WTC11 (cell line): Measurements from ENCODE around the gene HSPA6. TPM values are rescaled to one million over a fixed set of nuclear protein-coding genes. Genes with fewer than 3 reads are reported as not detected.

Source experiments
- ATAC-seq: fragments of 200-7000 bp; cut with Tn5 transposase; 2 replicates; pipeline ENCODE4 v1.10.0; 2021; ENCODE audit warnings: mild to moderate bottlenecking, moderate library complexity
- CTCF ChIA-PET: fragments of 300-600 bp; sonication (Branson Sonifier 250); formaldehyde crosslinking; loops from one replicate; lab custom pipeline; 2021; ENCODE audit warnings: antibody characterized with exemption; lab: Charles Lee
- POLR2A ChIA-PET: fragments of 350-600 bp; sonication (Branson Sonifier 250); formaldehyde crosslinking; loops from one replicate; lab custom pipeline; 2021; ENCODE audit warnings: antibody characterized with exemption; lab: Charles Lee
- DNase-seq: peaks from one replicate; pipeline ENCODE4 v3.0.0; 2021; ENCODE audit warnings: low spot score
- H3K27ac Mint-ChIP-seq: 2 replicates; pipeline ENCODE4 v1.8.0; 2021; ENCODE audit warnings: mixed read lengths
- H3K27me3 Mint-ChIP-seq: 2 replicates; pipeline ENCODE4 v1.8.0; 2021; ENCODE audit warnings: low read depth, mild to moderate bottlenecking, moderate library complexity, mixed read lengths
- H3K36me3 Mint-ChIP-seq: 2 replicates; pipeline ENCODE4 v1.8.0; 2021; ENCODE audit warnings: mixed read lengths
- H3K4me1 Mint-ChIP-seq: 2 replicates; pipeline ENCODE4 v1.8.0; 2022; ENCODE audit warnings: mixed read lengths
- H3K4me3 Mint-ChIP-seq: 2 replicates; pipeline ENCODE4 v1.8.0; 2021; ENCODE audit warnings: mild to moderate bottlenecking, moderate library complexity, mixed read lengths
- H3K9me3 Mint-ChIP-seq: 2 replicates; pipeline ENCODE4 v1.8.0; 2021; ENCODE audit warnings: mixed read lengths
- ATF1 ChIP-seq: sonication (generic); formaldehyde crosslinking; IDR thresholded peaks from 2 replicates; pipeline ENCODE4 v1.8.1; 2023; ENCODE audit warnings: mild to moderate bottlenecking, moderate library complexity, missing genetic modification reagents
- CTCF ChIP-seq: fragments of 200-600 bp; IDR thresholded peaks from 2 replicates; pipeline ENCODE4 v1.8.0; 2022; ENCODE audit warnings: antibody characterized with exemption
- ELF4 ChIP-seq: sonication (generic); formaldehyde crosslinking; IDR thresholded peaks from 2 replicates; pipeline ENCODE4 v1.8.1; 2022; ENCODE audit warnings: low read depth, mild to moderate bottlenecking, moderate library complexity, missing genetic modification reagents
- ESRRA ChIP-seq: sonication (generic); formaldehyde crosslinking; IDR thresholded peaks from 2 replicates; pipeline ENCODE4 v1.8.1; 2022; ENCODE audit warnings: mild to moderate bottlenecking, missing genetic modification reagents, borderline replicate concordance
- FOXJ3 ChIP-seq: sonication (generic); formaldehyde crosslinking; IDR thresholded peaks from 2 replicates; pipeline ENCODE4 v1.9.0; 2021; ENCODE audit warnings: missing genetic modification reagents, mild to moderate bottlenecking, borderline replicate concordance
- HMGXB4 ChIP-seq: sonication (generic); formaldehyde crosslinking; IDR thresholded peaks from 2 replicates; pipeline ENCODE4 v1.8.1; 2023; ENCODE audit warnings: mild to moderate bottlenecking, moderate library complexity, missing genetic modification reagents
- MYBL2 ChIP-seq: sonication (generic); formaldehyde crosslinking; IDR thresholded peaks from 2 replicates; pipeline ENCODE4 v1.8.1; 2023; ENCODE audit warnings: mild to moderate bottlenecking, moderate library complexity, missing genetic modification reagents
- RELA ChIP-seq: sonication (generic); formaldehyde crosslinking; IDR thresholded peaks from 2 replicates; pipeline ENCODE4 v1.8.1; 2022; ENCODE audit warnings: missing genetic modification reagents, mild to moderate bottlenecking, borderline replicate concordance
- SP1 ChIP-seq: sonication (generic); formaldehyde crosslinking; conservative IDR thresholded peaks from 2 replicates; pipeline ENCODE4 v1.8.1; 2022; ENCODE audit warnings: missing genetic modification reagents
- TEAD1 ChIP-seq: sonication (generic); formaldehyde crosslinking; IDR thresholded peaks from 2 replicates; pipeline ENCODE4 v1.8.0; 2022; ENCODE audit warnings: mild to moderate bottlenecking, missing genetic modification reagents
- USF1 ChIP-seq: sonication (generic); formaldehyde crosslinking; IDR thresholded peaks from 2 replicates; pipeline ENCODE4 v1.8.0; 2022; ENCODE audit warnings: mild to moderate bottlenecking, missing genetic modification reagents
- ZNF138 ChIP-seq: sonication (generic); formaldehyde crosslinking; conservative IDR thresholded peaks from 2 replicates; pipeline ENCODE4 v1.8.1; 2022; ENCODE audit warnings: mild to moderate bottlenecking, moderate library complexity, missing genetic modification reagents
- ZNF263 ChIP-seq: sonication (generic); formaldehyde crosslinking; IDR thresholded peaks from 2 replicates; pipeline ENCODE4 v1.8.1; 2022; ENCODE audit warnings: low read depth, mild to moderate bottlenecking, moderate library complexity, missing genetic modification reagents
- ZNF425 ChIP-seq: fragments of 250-450 bp; sonication (Bioruptor Pico); conservative IDR thresholded peaks from 2 replicates; pipeline ENCODE4 v1.9.0; 2021; ENCODE audit warnings: mild to moderate bottlenecking
- ZNF512 ChIP-seq: sonication (generic); formaldehyde crosslinking; IDR thresholded peaks from 2 replicates; pipeline ENCODE4 v1.8.1; 2022; ENCODE audit warnings: missing genetic modification reagents, borderline replicate concordance
- total RNA-seq: library from RNA; stranded (reverse); gene quantifications from 3 replicates; pipeline ENCODE4 v1.2.3, GENCODE V29; 2021
- TF ChIP-seq, protein P1 (sequence below): sonication (generic); formaldehyde crosslinking; IDR thresholded peaks from 2 replicates; pipeline ENCODE4 v1.8.1; 2023; ENCODE audit warnings: mild to moderate bottlenecking, missing genetic modification reagents
- TF ChIP-seq, protein P2 (sequence below): sonication (generic); formaldehyde crosslinking; conservative IDR thresholded peaks from 2 replicates; pipeline ENCODE4 v1.8.1; 2022; ENCODE audit warnings: mild to moderate bottlenecking, missing genetic modification reagents

The HSPA6 gene
- total RNA-seq, 1 experiment from 2014 or later, result 0.22 TPM

DNA sequence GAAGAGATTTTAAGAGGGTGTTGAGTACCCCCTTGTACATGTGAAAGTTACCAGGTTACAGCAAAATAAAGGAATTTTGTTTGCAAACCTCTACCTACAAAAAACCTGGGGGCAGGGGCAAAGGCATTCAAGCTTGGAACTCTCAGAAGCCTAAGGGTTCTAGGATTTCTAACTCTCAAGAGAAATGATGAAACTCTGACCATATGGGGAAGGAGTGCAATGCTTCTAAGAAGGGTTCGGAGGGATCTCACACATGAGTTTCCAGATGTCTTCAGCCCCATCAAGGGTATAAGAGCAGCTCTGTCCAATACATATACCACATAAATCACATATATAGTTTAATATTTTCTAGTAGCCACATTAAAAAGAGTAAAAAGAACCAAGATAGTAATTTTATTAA, 26.4 kb upstream of the HSPA6 start:
- DNase-seq (no peak), ATAC-seq (no peak)
- Mint-ChIP-seq H3K4me1 (no peaks in the 10 kb centered on the region), H3K27ac (no peak overlapping the region), H3K27me3 (peaks cover 3% of the 10 kb centered on the region; the same call in 1 of the 2 replicates), H3K4me3 (no peak overlapping the region), H3K9me3 (no peaks in the 10 kb centered on the region), H3K36me3 (no peaks in the 10 kb centered on the region)
- POLR2A ChIA-PET, result no interaction called here
- CTCF ChIA-PET, result interaction anchor here (1.4 kb wide), 1 partner anchor 294 kb away, joined by 3 read pairs; no protein-coding TSS in a partner anchor
- TF ChIP-seq FOXJ3, result no peak
- no peak for TF ChIP-seq ELF4 (CRISPR knock-in tag)
- TF ChIP-seq USF1 (CRISPR knock-in tag), result no peak
- no peak for TF ChIP-seq HMGXB4 (CRISPR knock-in tag)
- TF ChIP-seq ATF1, result no peak
- no peak for TF ChIP-seq ZNF425
- TF ChIP-seq ESRRA (CRISPR knock-in tag), result no peak
- no peak for TF ChIP-seq TEAD1 (CRISPR knock-in tag)
- TF ChIP-seq SP1 (CRISPR knock-in tag), result no peak
- no peak for TF ChIP-seq CTCF
- TF ChIP-seq RELA (CRISPR knock-in tag), result no peak
- no peak for TF ChIP-seq MYBL2 (CRISPR knock-in tag)
- no peak for TF ChIP-seq ZNF138 (CRISPR knock-in tag)
- no peak for TF ChIP-seq ZNF512 (CRISPR knock-in tag)
- TF ChIP-seq ZNF263, result no peak
- TF ChIP-seq, protein P1, sequence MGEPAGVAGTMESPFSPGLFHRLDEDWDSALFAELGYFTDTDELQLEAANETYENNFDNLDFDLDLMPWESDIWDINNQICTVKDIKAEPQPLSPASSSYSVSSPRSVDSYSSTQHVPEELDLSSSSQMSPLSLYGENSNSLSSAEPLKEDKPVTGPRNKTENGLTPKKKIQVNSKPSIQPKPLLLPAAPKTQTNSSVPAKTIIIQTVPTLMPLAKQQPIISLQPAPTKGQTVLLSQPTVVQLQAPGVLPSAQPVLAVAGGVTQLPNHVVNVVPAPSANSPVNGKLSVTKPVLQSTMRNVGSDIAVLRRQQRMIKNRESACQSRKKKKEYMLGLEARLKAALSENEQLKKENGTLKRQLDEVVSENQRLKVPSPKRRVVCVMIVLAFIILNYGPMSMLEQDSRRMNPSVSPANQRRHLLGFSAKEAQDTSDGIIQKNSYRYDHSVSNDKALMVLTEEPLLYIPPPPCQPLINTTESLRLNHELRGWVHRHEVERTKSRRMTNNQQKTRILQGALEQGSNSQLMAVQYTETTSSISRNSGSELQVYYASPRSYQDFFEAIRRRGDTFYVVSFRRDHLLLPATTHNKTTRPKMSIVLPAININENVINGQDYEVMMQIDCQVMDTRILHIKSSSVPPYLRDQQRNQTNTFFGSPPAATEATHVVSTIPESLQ (CRISPR knock-in tag), result no peak
- TF ChIP-seq, protein P2, sequence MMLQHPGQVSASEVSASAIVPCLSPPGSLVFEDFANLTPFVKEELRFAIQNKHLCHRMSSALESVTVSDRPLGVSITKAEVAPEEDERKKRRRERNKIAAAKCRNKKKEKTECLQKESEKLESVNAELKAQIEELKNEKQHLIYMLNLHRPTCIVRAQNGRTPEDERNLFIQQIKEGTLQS (CRISPR knock-in tag), result no peak
